Measurements from ENCODE around the gene PGD. TPM values are rescaled to one million over a fixed set of nuclear protein-coding genes. Genes with fewer than 3 reads are reported as not detected.

The PGD gene
- 198 and 217 TPM in 2 replicates for total RNA-seq

DNA sequence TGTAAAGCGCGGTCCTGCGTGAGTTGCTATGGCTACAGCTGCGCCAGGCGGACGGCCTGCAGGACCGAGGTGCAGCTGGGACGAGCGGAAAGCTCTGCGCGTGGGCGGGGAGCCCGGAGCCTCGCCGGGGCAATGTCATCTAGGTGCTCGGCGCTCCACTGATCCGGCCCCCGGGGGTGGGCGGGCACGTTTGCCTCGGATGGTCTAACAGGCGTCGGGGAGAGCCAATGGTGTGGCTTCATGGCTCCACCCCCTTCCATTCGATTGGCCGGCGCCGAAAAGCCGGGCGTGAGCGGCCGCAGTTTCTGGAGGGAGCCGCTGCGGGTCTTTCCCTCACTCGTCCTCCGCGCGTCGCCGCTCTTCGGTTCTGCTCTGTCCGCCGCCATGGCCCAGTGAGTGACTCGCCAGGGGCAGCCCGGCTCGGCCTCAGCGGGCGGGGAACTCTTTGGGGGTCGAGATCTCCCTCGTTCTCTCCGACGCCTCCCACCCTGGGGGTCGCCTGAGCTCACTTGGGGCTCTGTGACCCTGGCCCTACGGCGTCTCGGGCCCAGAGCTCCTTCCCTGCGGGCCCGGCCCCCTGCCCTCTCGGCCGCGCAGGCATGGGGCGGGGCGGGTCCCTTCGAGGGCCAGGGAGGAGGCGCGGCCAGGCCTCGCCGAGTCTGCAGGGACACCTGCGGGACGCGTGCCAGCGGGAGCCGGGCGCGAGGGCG, at the start of gene PGD:
PGD (plus strand) TSS at position 331 of the 710 bp plus-strand sequence; CDS start at position 385, 54 bp downstream.

GRCh38 chr1:10430216-10431069, 31.6 kb downstream of the PGD start, which contains the start of gene CENPS:
Gene CENPS (plus strand): TSS chr1:10430433. CDS start chr1:10430518, 85 bp downstream.

GRCh38 chr1:10449751-10450150, 50.9 kb downstream of the PGD start, which contains the start of gene CORT:
Gene CORT (plus strand): TSS chr1:10450031. CDS start chr1:10450224, 193 bp downstream.

Other genes with a start within 250 kb of the PGD start
- 58.6 and 60.8 TPM in 2 replicates for gene KIF1B, start 188.5 kb upstream of the PGD start, total RNA-seq
- 16.6 and 17.6 TPM in 2 replicates for gene CENPS, start 31.4 kb downstream of the PGD start, total RNA-seq
- 0.50 and 0.53 TPM in 2 replicates for gene CORT, start 51.0 kb downstream of the PGD start, total RNA-seq
- 54.3 and 62.4 TPM in 2 replicates for gene DFFA, start 73.5 kb downstream of the PGD start, total RNA-seq
- 16.0 and 20.2 TPM in 2 replicates for gene PEX14, start 75.9 kb downstream of the PGD start, total RNA-seq